Keratinocyte (primary cell): ENCODE results near the gene KMT2C.

Source experiments
- EZH2 ChIP-seq: IDR thresholded peaks from one replicate; pipeline ENCODE4 v1.6.1; 2012; ENCODE audit warnings: inconsistent platforms, mild to moderate bottlenecking, low read length, moderate library complexity
- TF ChIP-seq, protein P1 (sequence below), 3 experiments: IDR thresholded peaks in 1 of 3; conservative IDR thresholded peaks in 1 of 3; optimal IDR thresholded peaks in 1 of 3; 2 replicates in 2 of 3; 3 replicates in 1 of 3; pipeline versions ENCODE3 to v1.5.1; 2011; ENCODE audit warnings: low read length in 3 of 3, mild to moderate bottlenecking in 3 of 3, moderate library complexity in 2 of 3, control low read depth in 1 of 3, inconsistent platforms in 1 of 3; ENCODE audit not compliant: insufficient read depth in 2 of 3; ENCODE audit errors: extremely low read depth in 1 of 3

DNA sequence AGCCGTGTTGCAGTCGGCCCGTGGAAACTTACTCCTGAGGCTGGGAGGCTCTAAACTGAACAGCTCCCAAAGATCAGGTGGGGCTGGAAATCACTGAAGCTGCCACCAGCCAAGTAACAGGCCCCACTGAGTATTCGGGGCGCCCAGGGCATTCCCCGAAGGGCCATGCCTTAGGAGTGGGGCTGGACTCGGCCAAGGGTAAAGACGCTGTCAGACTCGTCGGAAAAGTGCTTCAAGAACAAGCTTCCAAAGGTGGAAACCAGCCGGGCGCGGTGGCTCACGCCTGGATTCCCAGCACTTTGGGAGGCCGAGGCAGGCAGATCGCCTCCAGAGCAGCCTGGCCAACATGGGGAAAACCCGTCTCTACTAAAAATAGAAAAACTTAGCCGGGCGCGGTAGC, 307.6 kb downstream of the KMT2C start:
- TF ChIP-seq EZH2 = no peak
- TF ChIP-seq, protein P1, sequence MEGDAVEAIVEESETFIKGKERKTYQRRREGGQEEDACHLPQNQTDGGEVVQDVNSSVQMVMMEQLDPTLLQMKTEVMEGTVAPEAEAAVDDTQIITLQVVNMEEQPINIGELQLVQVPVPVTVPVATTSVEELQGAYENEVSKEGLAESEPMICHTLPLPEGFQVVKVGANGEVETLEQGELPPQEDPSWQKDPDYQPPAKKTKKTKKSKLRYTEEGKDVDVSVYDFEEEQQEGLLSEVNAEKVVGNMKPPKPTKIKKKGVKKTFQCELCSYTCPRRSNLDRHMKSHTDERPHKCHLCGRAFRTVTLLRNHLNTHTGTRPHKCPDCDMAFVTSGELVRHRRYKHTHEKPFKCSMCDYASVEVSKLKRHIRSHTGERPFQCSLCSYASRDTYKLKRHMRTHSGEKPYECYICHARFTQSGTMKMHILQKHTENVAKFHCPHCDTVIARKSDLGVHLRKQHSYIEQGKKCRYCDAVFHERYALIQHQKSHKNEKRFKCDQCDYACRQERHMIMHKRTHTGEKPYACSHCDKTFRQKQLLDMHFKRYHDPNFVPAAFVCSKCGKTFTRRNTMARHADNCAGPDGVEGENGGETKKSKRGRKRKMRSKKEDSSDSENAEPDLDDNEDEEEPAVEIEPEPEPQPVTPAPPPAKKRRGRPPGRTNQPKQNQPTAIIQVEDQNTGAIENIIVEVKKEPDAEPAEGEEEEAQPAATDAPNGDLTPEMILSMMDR (optimal IDR thresholded peaks at IDR 0.05 in 1 of 3, IDR thresholded peaks at IDR 0.05 in 1 of 3, conservative IDR thresholded peaks at IDR 0.05 in 1 of 3; ENCODE audit: extremely low read depth in 1 of 3, insufficient read depth in 2 of 3, low read length in 3 of 3) = no peak
